HG03565 (cell line): ENCODE results near the gene HTR2A.

Source experiments
- ATAC-seq: cut with Tn5 transposase; IDR thresholded peaks from one replicate; pipeline ENCODE4 v1.9.1; 2021; ENCODE audit warnings: mild to moderate bottlenecking, moderate library complexity; ENCODE audit not compliant: unreplicated experiment

HTR2A gene

DNA sequence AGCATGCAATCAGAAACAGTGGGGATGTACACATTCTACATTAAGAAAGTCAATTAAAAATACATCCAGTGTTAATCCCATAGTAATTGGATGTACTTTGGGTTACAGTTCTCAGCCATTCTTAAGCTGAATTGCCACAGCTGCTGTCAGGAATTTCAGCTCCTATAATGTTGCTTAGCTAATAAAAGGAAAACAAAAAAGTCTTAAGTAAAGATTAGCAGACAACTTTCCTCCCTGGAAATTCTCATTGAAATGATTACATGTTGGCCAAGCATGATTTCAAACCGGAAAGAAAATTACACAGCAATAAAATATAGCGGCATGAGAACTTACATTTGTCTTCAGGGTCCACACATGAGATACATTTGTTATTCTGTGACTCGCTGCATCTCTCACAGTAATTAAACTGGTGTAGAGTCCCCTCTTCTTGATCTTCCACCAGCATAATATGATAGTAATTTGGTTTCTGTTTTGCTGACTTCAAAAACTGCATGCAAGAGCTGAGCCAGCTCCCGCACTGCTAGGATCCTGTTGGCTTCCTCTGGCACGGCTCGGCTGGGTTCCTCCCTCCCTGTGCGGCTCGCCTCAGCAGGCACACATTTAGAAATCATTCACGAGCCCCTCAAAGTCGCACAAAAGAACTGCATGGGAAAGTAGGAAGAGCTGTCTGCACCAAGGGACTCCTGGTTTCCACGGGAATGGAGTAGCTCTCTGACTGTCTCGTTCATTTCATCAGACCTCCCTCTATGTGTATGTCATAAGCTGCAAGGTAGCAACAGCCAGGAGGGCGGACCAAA is at the start of gene HTR2A:
HTR2A (minus strand) TSS at position 713 of the 797 bp plus-strand sequence. CDS start 1,147 bp downstream, outside the sequence.
- ATAC-seq: no peak

DNA sequence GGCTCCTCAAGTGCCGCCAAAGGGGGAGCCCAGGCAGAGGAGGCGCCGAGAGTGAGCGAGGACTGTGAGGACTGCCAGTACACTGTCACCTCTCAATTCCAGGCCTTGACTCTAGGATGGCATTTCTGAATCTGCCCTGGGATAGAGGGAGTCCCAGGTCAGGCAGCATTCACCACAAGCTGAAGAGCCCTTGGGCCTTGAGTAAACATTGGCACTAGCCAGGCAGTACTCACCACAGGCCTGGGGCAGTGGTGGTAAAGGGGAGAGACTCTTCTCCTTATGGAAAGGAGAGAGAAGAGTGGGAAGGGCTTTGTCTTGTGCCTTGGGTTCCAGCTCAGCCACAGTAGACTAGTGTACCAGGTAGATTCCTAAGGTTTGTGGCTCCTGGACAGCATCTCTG is 39.7 kb upstream of the HTR2A start:
- no peak for ATAC-seq

DNA sequence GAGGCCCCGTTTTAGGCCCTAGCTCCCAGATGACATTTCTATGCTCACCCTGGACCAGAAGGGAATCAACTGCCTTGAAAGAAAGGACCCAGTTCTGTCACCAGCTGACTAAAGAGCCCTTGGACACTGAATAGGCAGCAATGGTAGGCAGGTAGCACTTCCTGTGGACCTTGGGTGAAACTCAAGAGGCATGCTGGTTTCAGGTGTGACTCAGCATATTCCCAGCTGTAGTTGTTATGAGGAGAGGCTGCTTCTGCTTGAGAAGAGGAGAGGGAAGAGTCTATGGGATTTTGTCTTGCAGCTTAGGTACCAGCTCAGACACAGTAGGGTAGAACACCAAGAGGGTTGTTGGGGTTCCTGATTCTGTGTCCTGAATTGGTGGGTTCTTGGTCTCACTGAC is 37.9 kb upstream of the HTR2A start:
- ATAC-seq: no peak

DNA sequence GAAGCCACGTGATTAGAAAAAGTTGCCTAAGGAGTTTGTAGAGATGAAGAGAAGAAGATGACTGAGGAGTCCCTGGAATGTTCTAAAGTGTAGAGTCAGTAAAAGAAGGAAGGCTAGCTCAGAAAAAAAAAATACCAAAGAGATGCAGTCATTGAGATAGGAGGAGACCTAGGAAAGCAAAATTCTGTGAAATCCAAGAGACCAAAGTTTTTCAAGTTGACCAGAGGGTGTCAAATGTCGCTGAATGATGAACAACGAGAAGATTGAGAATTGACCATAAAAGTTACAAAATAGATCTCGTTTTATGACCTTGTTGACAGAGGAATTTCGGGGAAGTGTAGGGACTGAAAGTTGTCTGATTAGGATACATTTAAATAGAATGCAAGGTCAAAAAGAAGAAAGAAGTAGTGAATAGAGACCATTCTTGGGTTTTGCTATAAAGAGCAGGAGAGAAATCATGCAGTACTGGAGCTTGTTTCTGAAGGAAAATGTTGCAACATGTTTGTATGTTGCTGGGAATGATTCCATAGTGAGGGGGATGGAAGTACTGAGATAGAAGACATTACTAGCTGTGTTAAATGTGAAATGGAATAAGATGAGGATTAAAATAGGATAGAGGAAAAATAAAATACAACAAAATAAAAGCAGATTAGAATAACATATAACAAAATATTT is 30.2 kb upstream of the HTR2A start:
- ATAC-seq: no peak

DNA sequence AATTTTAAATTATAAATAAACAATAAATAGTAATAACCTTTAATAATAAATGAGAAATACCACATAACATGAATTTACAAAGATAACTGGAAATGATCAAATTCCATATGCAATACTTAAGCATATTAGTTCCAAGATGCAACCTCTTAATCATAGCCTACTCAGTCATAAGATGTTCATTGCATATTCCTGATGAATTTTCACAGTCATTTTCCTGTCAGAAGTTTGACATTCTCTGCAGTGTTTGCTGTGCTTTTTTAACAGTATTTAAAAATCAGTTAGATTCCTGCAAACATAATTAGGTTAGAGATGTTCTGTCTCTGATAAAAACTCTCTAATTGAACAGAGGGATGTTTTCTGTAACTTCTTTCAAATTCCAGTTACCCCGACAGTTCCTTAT is 28.6 kb upstream of the HTR2A start:
- ATAC-seq: no peak

DNA sequence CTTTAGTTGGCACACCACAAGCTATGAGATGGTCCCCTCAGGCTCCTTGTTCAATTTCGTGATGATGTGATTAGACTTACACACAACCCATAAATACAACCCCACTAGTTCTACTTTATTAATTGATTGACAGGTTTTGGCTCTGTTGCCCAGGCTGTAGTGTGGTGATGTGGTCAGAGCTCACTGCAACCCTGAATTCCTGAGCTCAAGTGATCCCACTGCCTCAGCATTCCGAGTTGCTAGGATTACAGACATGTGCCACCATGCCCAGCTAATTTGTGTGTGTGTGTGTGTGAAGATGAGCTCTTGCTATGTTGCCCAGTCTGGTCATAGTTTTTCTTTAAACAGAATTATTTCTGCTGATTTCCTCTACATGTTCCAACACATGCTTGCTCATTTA is 17.5 kb upstream of the HTR2A start:
- ATAC-seq: no peak

DNA sequence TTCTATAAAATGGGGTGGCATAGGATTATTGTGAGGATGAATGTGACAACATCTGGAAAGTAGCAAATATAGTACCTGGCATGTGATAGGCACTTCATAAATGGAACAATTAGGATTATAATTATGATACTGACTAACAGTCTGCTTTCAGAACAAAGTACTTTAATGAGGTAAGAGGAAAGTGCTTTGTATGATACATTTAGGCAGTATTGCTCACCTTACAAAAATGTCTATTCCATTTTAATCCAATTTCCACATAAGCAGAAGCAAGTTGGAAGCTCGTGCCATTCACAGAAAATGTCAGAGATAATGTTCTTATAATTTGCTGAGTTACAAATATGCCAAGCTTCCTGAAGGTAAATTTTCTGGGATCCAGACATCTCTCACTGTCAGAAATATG is 16.9 kb upstream of the HTR2A start:
- no peak for ATAC-seq

DNA sequence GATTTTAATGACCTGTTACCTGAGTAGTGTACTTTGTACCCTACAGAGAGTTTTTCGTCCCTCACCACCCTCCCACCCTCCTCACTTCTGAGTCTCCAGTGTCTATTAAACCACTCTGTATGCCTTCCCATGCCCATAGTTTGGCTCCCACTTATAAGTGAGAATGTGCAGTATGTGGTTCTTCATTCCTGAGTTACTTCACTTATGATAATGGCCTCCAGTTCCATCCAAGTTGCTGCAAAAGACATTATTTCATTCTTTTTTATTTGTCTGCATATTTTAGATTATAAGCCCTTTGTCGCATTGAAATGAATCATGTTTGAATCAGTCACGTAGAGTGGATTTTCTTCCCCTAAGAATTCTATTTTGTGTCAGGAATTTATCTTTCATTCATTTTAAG is 12.2 kb upstream of the HTR2A start:
- ATAC-seq: no peak

DNA sequence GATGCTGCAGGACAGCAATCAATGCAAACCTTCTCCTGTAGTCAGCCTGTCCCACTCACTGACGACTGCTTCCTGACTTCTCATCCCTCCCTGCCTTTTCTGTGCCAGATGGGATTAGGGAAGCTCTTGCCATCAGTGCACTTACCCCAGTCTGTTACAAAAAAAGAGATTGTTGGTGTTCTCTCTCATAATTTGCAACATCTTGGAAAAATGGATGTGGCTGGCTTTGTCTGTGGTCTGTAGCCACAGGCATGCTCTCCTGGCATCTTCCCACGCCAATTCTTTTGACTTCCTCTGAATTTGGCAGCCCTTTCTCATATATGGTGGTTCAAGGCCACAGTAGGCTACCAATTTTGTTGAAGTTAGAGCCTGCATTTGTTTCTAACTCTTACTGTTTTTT is 11.6 kb upstream of the HTR2A start:
- no peak for ATAC-seq

DNA sequence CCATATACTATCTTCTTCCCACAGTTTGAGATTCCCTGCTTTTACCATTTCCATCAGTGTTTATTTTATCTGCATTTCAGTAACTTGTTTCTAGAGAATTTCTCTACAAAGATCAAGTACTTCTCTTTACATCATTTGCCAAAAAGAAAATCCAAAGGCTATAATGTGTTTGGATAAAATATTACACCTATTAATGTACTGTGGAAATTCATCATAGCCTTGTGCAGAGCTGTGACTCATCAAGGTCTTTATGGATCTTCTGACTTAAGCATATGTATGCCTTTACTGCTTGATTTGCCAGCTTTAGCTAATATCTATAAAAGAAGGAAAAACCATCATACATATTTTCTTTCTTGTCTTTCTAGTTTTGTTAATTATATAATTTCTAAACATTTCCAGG is 9.6 kb upstream of the HTR2A start:
- no peak for ATAC-seq

DNA sequence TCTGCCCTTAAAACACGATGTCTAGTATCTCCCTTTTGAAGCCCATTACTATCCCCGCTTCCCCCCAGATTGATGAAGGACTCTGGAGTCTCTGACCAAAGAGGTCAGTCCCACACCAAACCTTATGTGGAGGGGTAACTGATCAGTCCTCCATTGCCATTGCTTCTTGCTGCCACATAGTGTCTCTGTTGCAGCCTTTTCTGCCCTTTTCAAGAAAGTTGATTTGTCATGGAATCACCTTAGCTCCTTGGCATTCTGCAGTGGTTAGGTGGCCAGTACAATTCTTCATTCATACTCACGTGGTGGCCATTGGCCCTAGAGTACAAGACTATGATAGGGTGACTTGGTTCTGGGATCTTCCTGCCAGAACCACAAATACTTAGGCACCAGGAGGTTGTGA is 8.4 kb upstream of the HTR2A start:
- no peak for ATAC-seq

DNA sequence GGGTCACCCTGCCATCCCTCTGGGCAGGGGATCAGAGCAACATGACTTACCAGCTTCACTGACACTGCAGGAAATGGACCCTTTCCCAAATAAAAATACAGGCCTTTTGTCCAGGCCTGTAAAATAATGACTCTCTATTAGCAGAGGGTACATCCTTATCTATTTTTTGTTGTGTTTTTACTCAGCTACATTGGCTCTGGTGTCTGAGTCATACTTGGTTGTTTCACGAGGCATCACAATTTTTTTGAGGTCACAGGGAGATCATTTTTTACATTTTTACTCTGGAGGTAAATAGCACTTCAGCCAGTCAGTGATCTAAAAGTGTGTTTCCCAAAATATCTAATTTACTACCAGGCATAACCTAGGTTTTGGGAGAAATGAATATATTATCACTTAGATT is 6.9 kb upstream of the HTR2A start:
- no peak for ATAC-seq

DNA sequence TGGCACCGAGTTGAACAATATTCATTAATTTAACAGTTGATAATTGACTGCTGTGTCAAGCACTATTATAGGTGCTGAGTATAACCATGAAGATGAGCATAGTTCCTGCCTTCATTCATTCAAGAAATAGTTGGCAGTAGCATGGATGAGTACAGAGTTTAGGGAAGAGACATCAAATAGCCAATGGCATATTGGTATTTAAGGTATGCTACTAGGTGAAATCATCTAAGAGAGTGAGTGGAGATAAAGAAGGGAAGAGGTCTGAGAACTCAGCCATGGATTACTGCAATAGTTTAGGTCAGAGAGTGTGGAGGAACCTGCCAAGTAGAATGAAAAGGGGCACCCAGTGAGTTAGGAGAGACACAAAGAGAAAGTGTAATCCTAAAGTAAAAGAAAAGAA is 4.9 kb upstream of the HTR2A start:
- ATAC-seq: no peak

DNA sequence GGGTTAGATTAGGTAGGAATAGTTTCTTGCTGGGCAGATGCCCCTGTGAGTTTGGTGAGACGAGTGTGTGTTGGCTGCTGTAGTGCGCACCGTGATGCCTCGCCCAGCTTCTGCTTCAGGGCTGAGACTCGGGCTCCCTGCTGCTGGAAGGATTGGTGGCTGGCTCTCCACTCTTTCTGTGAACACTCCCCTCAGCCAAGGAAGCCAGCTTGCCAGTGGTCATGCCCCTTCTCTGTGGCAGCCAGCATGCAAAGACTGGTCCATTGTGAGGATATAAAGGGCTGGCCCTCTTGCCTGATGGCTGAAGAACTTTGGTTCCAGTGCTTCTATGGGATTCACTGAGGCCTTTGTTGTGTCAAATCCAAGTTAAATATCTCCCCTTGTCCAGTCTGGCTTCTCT is 2.9 kb upstream of the HTR2A start:
- ATAC-seq: no peak

DNA sequence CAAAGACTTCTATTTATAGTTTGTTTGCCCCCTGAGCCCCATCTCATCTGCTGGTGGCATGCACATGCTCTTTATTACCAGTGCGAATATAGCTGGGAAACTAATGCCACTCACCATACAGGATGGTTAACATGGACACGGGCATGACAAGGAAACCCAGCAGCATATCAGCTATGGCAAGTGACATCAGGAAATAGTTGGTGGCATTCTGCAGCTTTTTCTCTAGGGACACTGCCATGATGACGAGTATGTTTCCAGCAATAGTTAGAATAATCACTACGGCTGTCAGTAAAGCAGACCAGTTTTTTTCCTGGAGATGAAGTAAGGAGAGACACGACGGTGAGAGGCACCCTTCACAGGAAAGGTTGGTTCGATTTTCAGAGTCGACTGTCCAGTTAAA is 1.5 kb downstream of the HTR2A start:
- no peak for ATAC-seq

DNA sequence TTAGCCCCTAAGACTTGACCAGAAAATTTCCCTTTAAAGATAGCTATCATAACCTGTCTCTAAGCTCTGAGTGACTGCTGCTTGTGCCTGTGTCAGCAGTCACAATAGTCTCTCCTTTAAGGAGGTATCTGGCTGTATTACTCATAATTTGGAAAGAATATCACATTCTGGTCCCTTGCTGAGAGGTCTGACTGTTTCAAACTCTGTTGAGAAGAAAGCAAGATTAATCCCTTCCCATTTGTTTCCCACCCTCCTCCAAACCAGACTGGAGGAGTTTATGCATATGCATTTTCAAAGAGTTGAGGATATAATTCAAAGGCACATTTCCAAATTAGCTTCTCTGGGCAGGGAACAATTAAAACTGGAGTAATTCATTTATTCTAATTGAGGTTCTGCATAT is 2.3 kb downstream of the HTR2A start:
- ATAC-seq: peak; percentile 17

DNA sequence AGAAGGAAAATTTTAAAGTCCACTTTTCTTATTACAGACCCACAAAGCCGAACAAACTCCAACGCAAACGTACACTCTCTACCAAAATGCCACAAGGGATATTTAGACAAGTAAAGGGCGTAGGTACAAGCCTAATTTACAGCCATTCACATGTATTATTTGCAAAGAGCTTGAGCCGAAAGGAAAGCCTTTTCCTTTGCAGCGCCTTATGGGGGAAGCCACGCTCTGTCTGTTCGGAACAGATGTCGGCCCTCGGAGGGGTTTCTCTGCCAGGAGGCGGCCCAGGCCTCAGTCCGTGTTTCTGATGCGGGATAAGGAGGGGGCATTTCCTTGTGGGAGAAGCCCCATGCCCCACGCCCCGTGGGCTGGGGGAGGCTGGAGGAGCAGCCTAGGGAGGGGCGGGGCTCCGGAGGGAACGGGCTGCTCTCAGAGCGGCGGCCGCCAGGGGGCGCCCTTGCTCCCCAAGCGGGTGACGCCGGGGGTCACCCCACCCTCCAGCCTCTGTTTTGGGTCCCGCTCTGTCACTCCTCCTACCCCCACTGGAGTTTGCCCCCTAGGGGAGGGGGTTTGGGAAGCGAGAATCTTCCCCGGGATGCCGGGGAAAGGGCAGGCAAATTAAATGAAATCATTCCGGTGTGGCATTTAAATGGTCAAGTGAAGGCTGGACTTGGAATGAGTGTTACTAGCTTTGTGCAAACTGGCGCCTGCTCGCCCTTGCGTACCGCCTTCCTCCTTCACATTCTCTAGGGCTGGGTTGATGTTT is 2.9 kb downstream of the HTR2A start:
- ATAC-seq: peak; percentile 77

DNA sequence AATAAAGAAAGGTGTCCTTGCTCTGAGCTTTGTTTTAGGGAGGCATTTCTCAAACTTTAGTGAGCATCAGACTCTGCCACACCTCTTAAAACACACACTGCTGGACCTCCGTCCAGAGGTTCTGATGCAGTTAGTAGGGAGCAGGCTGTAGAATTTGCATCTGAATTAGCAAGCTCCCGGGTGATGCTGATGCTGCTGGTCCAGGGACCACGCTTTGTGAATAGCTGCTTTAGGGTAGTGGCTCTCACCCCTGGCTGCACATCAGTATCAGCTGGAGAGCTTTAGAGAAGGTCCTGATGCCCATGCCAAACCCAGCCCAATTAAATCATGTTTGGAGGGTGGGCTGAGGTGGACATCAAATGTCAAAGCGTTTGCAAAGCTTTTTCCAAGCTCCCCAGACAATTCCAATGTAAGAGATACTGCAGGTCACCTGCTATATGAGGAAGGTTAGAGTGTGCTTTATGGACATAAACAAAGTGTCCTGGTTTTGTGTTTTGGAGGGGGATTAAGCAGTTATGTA is 3.6 kb downstream of the HTR2A start:
- no peak for ATAC-seq

DNA sequence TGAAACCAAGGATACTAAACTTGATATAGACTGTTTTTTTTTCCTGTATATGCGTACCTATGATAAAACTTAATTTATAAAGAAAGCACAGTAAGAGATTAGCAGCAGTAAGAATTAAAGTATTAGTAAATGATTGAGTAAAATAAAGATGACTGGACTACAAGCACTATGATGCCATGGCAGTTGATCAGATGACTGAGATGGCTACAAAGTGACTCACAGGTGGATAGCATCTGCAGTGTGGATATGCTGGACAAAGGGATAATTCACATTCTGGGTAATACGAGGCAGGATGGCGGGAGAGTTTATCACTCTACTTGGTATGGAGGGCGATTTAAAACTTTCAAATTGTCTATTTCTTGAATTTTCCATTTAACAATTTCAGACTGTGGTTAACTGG is 11.8 kb downstream of the HTR2A start:
- ATAC-seq: no peak

DNA sequence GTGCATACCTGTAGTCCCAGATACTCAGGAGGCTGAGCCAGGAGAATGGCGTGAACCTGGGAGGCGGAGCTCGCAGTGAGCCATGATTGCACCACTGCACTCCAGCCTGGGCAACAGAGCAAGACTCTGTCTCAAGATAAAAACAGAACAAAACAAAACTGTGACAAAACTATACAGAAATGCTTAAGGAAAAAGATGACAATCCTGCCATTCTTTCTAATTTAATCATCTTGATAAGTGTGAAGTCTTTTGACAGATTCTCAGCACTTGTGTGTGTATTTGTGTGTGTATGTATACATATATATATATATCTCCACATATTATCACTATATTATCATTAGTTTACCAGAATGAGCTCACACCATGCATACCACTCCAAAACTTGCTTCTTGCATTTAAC is 12.3 kb downstream of the HTR2A start:
- no peak for ATAC-seq

DNA sequence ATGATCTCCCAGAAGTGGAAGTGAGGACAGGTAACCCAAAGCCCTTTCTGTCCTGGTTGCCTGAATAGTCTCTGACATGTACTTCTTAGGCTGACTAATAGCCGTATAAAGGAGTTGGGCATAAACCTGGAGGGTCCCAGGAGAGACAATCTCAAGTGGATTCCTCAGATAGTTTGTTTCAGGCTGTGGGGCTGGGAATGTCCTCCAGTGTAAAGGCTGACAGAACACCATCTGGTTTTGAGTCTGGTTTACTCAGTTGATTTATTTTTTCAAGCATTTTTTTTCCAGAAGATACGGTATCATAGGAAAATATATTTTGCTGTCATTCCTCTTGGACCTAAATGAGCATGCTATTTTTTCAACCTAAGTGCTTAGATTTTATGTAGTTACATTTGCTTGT is 15.2 kb downstream of the HTR2A start:
- no peak for ATAC-seq

DNA sequence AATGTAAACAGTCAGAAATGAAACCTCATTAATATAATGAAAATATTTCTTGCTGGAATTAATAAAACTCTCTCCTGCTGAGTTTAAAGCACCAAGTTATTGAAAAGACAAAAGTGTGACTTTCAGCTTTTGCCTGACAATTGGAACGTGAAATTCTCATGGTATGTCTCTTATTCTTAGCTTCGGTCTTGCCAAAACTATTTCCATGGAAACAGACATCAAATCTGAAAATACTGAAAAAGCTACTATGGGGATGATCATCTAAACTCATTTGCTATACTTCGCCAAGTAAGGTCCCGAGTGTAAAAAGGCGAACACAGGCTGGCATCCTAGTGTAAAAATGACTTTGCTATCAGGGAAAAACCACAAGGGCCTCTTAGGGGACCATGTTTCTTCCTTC is 22.8 kb downstream of the HTR2A start:
- ATAC-seq: no peak
